GM23248 (cell line): ENCODE measurements around the gene LTB4R.

Experiments used
- EZH2 ChIP-seq: fragments of 200-600 bp; sonication (generic); IDR thresholded peaks from 2 replicates; pipeline ENCODE4 v1.6.1; 2018; ENCODE audit warnings: antibody characterized with exemption, mild to moderate bottlenecking; ENCODE audit not compliant: insufficient read depth, poor library complexity, severe bottlenecking
- EZH2phosphoT487 ChIP-seq: fragments of 200-600 bp; sonication (generic); IDR thresholded peaks from 2 replicates; pipeline ENCODE4 v1.6.1; 2018; ENCODE audit warnings: antibody characterized with exemption, moderate library complexity, mild to moderate bottlenecking, low read depth; ENCODE audit not compliant: insufficient read depth

DNA sequence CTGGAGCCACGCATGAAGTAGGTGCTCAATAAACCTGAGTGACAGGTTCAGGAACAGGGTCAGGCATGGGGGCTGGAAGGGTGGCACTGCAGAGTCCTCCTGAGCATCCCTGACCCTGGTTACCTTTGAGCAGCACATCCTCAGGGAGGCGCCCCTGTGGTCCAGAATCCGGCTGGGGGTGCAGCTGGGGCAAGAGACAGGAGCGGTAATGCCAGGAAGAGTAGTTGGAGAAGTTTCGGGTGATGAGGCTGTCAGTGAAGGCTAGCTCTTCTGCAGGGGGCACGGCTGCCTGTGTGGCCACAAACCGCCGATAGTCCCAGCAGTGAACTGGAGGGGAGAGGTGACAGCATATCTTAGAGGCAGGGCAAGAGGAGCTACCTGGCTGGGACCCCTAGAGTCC is 41.9 kb upstream of the LTB4R start:
- TF ChIP-seq EZH2 (no peak), EZH2phosphoT487 (no peak)
